ENCODE results near the gene MYO15A. TPM values are rescaled to one million over a fixed set of nuclear protein-coding genes. Genes with fewer than 3 reads are reported as not detected.

The MYO15A gene
- total RNA-seq, 1 donor from 2014 or later = 1.8 TPM

- no peak for DNase-seq (ENCODE audit: extremely low spot score, unreplicated experiment)
- Mint-ChIP-seq H3K4me3 (no peak overlapping the region), H3K4me1 (ENCODE audit: unreplicated experiment) (peaks cover 26% of the 10 kb centered on the region), H3K36me3 (no peaks in the 10 kb centered on the region), H3K9me3 (no peaks in the 10 kb centered on the region), H3K27ac (no peak overlapping the region), H3K27me3 (no peaks in the 10 kb centered on the region)
- no peak for TF ChIP-seq CTCF (conservative IDR thresholded peaks at IDR 0.05)
Measured at GRCh38 chr17:18156171-18156975, 47.8 kb downstream of the MYO15A start.

- H3K27ac Mint-ChIP-seq = no peak overlapping the region
- H3K36me3 Mint-ChIP-seq = no peaks in the 10 kb centered on the region
- no peak overlapping the region for H3K4me3 Mint-ChIP-seq
- H3K9me3 Mint-ChIP-seq = no peaks in the 10 kb centered on the region
- H3K4me1 Mint-ChIP-seq (ENCODE audit: unreplicated experiment) = peaks cover 30% of the 10 kb centered on the region
- no peak for TF ChIP-seq CTCF (conservative IDR thresholded peaks at IDR 0.05)
- no peaks in the 10 kb centered on the region for H3K27me3 Mint-ChIP-seq
- no peak for DNase-seq (ENCODE audit: extremely low spot score, unreplicated experiment)
Measured at GRCh38 chr17:18156976-18157280, 48.4 kb downstream of the MYO15A start.

GRCh38 chr17:18157354-18157985, 48.9 kb downstream of the MYO15A start:
- Mint-ChIP-seq H3K4me1 (ENCODE audit: unreplicated experiment) (peaks cover 29% of the 10 kb centered on the region), H3K27ac (peak overlapping the region; percentile 91)
- no peak for TF ChIP-seq CTCF (conservative IDR thresholded peaks at IDR 0.05)

GRCh38 chr17:18158022-18158600, 49.6 kb downstream of the MYO15A start:
- peak overlapping the region; percentile 85 for H3K4me3 Mint-ChIP-seq
- no peaks in the 10 kb centered on the region for H3K27me3 Mint-ChIP-seq
- H3K9me3 Mint-ChIP-seq = no peaks in the 10 kb centered on the region
- H3K36me3 Mint-ChIP-seq = no peaks in the 10 kb centered on the region
- no peak for TF ChIP-seq CTCF (conservative IDR thresholded peaks at IDR 0.05)
- peak; percentile 88 for DNase-seq (ENCODE audit: extremely low spot score, unreplicated experiment)
- H3K4me1 Mint-ChIP-seq (ENCODE audit: unreplicated experiment) = peaks cover 24% of the 10 kb centered on the region
- H3K27ac Mint-ChIP-seq = peak overlapping the region; percentile 91

More at GRCh38 chr17:18157354-18157985, 48.9 kb downstream of the MYO15A start:
- Mint-ChIP-seq H3K4me3 (peak overlapping the region; percentile 85), H3K36me3 (no peaks in the 10 kb centered on the region), H3K9me3 (no peaks in the 10 kb centered on the region), H3K27me3 (no peaks in the 10 kb centered on the region)
- no peak for DNase-seq (ENCODE audit: extremely low spot score, unreplicated experiment)

- H3K4me1 Mint-ChIP-seq (ENCODE audit: unreplicated experiment) = peaks cover 24% of the 10 kb centered on the region
- DNase-seq (ENCODE audit: extremely low spot score, unreplicated experiment) = no peak
- peak overlapping the region; percentile 67 for H3K27ac Mint-ChIP-seq
- H3K9me3 Mint-ChIP-seq = no peaks in the 10 kb centered on the region
- no peaks in the 10 kb centered on the region for H3K36me3 Mint-ChIP-seq
- H3K4me3 Mint-ChIP-seq = peak overlapping the region; percentile 79
- no peaks in the 10 kb centered on the region for H3K27me3 Mint-ChIP-seq
- no peak for TF ChIP-seq CTCF (conservative IDR thresholded peaks at IDR 0.05)
Measured at GRCh38 chr17:18159551-18160120, 51.1 kb downstream of the MYO15A start.
